ENCODE results near the gene MARVELD1.
"Not testable (repeated sequence)": the region's sequence is repeated elsewhere in the genome, so short reads cannot be mapped to it uniquely, and the experiment has no call there.

MARVELD1 gene

GRCh38 chr10:97686962-97687784 is 26.4 kb upstream of the MARVELD1 start, which contains the start of gene AVPI1:
Gene AVPI1, minus strand, starts transcription at chr10:97687241. Its CDS starts 7,336 bp downstream, at chr10:97679905.
- Histone ChIP-seq H3K36me3 (no peaks in the 10 kb centered on the region), H3K27ac (peak within 1 kb of the TSS; percentile 72), H3K9me3 (ENCODE audit: severe bottlenecking) (no peaks in the 10 kb centered on the region), H3K27me3 (ENCODE audit: insufficient read depth, low read depth, severe bottlenecking) (no peaks in the 10 kb centered on the region), H3K4me3 (ENCODE audit: low read depth, low read length) (peak within 1 kb of the TSS; percentile 65)
- no peak for TF ChIP-seq CTCF (IDR thresholded peaks at IDR 0.05; ENCODE audit: low read depth, low read length)
- peak; percentile 98 for DNase-seq

- no peak for TF ChIP-seq CTCF (IDR thresholded peaks at IDR 0.05; ENCODE audit: low read depth, low read length)
- Histone ChIP-seq H3K36me3 (no peaks in the 10 kb centered on the region), H3K27ac (peak overlapping the region; percentile 72), H3K9me3 (ENCODE audit: severe bottlenecking) (no peaks in the 10 kb centered on the region), H3K27me3 (ENCODE audit: insufficient read depth, low read depth, severe bottlenecking) (no peaks in the 10 kb centered on the region), H3K4me3 (ENCODE audit: low read depth, low read length) (peak overlapping the region; percentile 65)
- no peak for DNase-seq
Observed at GRCh38 chr10:97687785-97688781, 25.4 kb upstream of the MARVELD1 start.

DNA sequence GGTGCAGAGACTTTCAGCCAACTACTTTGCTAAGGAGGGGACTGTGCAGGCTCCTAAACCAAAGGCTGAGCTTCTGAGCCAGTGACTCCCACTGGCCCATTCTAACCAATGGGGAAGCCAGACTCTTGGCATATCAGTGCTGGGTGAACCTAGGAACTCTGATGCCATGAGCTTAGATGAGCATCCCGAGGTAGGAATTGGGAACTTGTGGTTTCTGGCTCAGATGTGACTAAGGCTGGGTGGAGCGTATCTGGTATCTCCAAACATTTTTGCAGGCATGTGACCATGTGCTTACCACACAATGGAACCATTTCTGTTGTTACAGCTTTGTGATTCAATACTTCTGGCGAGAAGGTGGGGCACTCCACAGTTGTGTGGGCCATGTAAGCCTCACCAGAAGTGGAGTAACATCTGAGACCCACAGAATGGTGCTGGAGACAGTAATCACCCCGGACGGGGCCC is 23.9 kb upstream of the MARVELD1 start:
- no peaks in the 10 kb centered on the region for H3K36me3 ChIP-seq
- H3K9me3 ChIP-seq (ENCODE audit: severe bottlenecking): no peaks in the 10 kb centered on the region
- no peak overlapping the region for H3K4me3 ChIP-seq (ENCODE audit: low read depth, low read length)
- H3K27me3 ChIP-seq (ENCODE audit: insufficient read depth, low read depth, severe bottlenecking): no peaks in the 10 kb centered on the region
- no peak for TF ChIP-seq CTCF (IDR thresholded peaks at IDR 0.05; ENCODE audit: low read depth, low read length)
- DNase-seq: no peak
- no peak overlapping the region for H3K27ac ChIP-seq

- Histone ChIP-seq H3K9me3 (ENCODE audit: severe bottlenecking) (no peaks in the 10 kb centered on the region), H3K27me3 (ENCODE audit: insufficient read depth, low read depth, severe bottlenecking) (no peaks in the 10 kb centered on the region), H3K27ac (no peak overlapping the region), H3K36me3 (no peaks in the 10 kb centered on the region), H3K4me3 (ENCODE audit: low read depth, low read length) (no peak overlapping the region)
- no peak for TF ChIP-seq CTCF (IDR thresholded peaks at IDR 0.05; ENCODE audit: low read depth, low read length)
- DNase-seq: no peak
Observed at GRCh38 chr10:97690133-97690532, 23.4 kb upstream of the MARVELD1 start.

DNA sequence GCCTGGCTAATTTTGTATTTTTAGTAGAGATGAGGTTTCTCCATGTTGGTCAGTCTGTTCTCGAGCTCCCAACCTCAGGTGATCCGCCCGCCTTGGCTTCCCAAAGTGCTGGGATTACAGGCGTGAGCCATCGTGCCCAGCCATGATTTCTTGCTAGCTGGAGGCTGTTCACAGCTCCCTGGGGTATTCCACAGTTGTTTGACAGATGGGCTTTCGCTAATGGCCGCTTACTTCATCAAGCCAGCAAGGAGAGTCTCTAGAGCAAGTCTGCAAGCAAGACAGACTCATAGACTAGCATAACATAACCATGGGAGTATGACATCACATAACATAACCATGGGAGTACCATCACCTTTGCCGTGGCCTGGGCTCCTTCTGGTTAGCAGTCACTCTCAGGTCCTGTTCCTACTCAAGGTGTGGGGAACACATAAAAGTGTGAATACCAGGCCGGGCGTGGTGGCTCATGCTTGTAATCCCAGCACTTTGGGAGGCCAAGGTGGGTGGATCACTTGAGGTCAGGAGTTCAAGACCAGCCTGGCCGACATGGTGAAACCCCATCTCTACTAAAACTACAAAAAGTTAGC is 15.4 kb upstream of the MARVELD1 start:
- not testable (repeated sequence) for H3K27me3 ChIP-seq (ENCODE audit: insufficient read depth, low read depth, severe bottlenecking)

More for the DNA sequence above, 15.4 kb upstream of the MARVELD1 start:
- H3K9me3 ChIP-seq (ENCODE audit: severe bottlenecking); H3K36me3 ChIP-seq; H3K27ac ChIP-seq; H3K4me3 ChIP-seq (ENCODE audit: low read depth, low read length); DNase-seq: not testable (repeated sequence)
